ENCODE measurements around the gene TRAT1. TPM values are rescaled to one million over a fixed set of nuclear protein-coding genes. Genes with fewer than 3 reads are reported as not detected.

The TRAT1 gene
- total and polyA plus RNA-seq, 2 donors (not counting 1 experiment from before 2014, with no cell fraction given), result 0.34 TPM; not detected in 1

GRCh38 chr3:108882762-108883161 lies 60.2 kb downstream of the TRAT1 start:
- H3K4me1 Mint-ChIP-seq, result no peaks in the 10 kb centered on the region
- no peaks in the 10 kb centered on the region for H3K9me3 Mint-ChIP-seq (ENCODE audit: insufficient read depth)
- no peaks in the 10 kb centered on the region for H3K79me2 ChIP-seq (ENCODE audit: control insufficient read depth, insufficient read depth, low read length)
- H3K4me3 ChIP-seq (ENCODE audit: control extremely low read depth in 1 of 5, extremely low read depth in 1 of 5, insufficient read depth in 1 of 5, low read depth in 2 of 5, low read length in 4 of 5), result no peak overlapping the region
- no peaks in the 10 kb centered on the region for H3K9me3 ChIP-seq (ENCODE audit: control extremely low read depth in 1 of 3, control insufficient read depth in 2 of 3, insufficient read depth in 1 of 3, low read length in 2 of 3)
- no peak overlapping the region for H3K4me2 ChIP-seq (replicated peaks; ENCODE audit: low read depth, low read length, poor library complexity, severe bottlenecking)
- peaks cover 11% of the 10 kb centered on the region for H3K27me3 Mint-ChIP-seq
- intact Hi-C loops (cut with micrococcal nuclease), result no loop called here
- H3K36me3 ChIP-seq (replicated peaks in 1 of 2; ENCODE audit: control extremely low read depth in 1 of 2, control insufficient read depth in 1 of 2, extremely low read depth in 1 of 2, insufficient read depth in 2 of 2, low read length in 1 of 2), result no peaks in the 10 kb centered on the region
- POLR2A ChIA-PET, result no interaction called here
- H3K27ac Mint-ChIP-seq, result no peak overlapping the region
- H3K27ac ChIP-seq (ENCODE audit: low read length in 2 of 2), result no peak overlapping the region
- H3K4me1 ChIP-seq (ENCODE audit: control insufficient read depth in 2 of 2, insufficient read depth in 2 of 2, low read length in 2 of 2), result no peaks in the 10 kb centered on the region
- H3K9ac ChIP-seq (ENCODE audit: low read length), result no peak overlapping the region
- H2AFZ ChIP-seq (ENCODE audit: insufficient read depth, low read depth, low read length, poor library complexity, severe bottlenecking), result no peak overlapping the region
- DNase-seq (no peak), ATAC-seq (ENCODE audit: low read depth) (no peak)
- CTCF ChIA-PET, result no interaction called here
- H3K27me3 ChIP-seq (replicated peaks in 1 of 4; ENCODE audit: control extremely low read depth in 1 of 4, control insufficient read depth in 3 of 4, insufficient read depth in 4 of 4, low read length in 3 of 4), result peaks cover 0 to 3% (median 0%) of the 10 kb centered on the region in 4 experiments
- no peaks in the 10 kb centered on the region for H4K20me1 ChIP-seq (ENCODE audit: control insufficient read depth, insufficient read depth, low read length, poor library complexity, severe bottlenecking)
- no peak overlapping the region for H3K4me3 Mint-ChIP-seq
- TF ChIP-seq CTCF (IDR thresholded peaks at IDR 0.05) (no peak), EZH2 (IDR thresholded peaks at IDR 0.05; ENCODE audit: borderline replicate concordance, insufficient read depth, low read depth, low read length, poor library complexity, severe bottlenecking) (no peak)

GRCh38 chr3:108883373-108883772 lies 60.8 kb downstream of the TRAT1 start:
- Histone ChIP-seq H3K4me3 (ENCODE audit: control extremely low read depth in 1 of 5, extremely low read depth in 1 of 5, insufficient read depth in 1 of 5, low read depth in 2 of 5, low read length in 4 of 5) (no peak overlapping the region), H3K27me3 (replicated peaks in 1 of 4; ENCODE audit: control extremely low read depth in 1 of 4, control insufficient read depth in 3 of 4, insufficient read depth in 4 of 4, low read length in 3 of 4) (peaks cover 0 to 3% (median 0%) of the 10 kb centered on the region in 4 experiments), H4K20me1 (ENCODE audit: control insufficient read depth, insufficient read depth, low read length, poor library complexity, severe bottlenecking) (no peaks in the 10 kb centered on the region), H3K79me2 (ENCODE audit: control insufficient read depth, insufficient read depth, low read length) (no peaks in the 10 kb centered on the region), H3K27ac (ENCODE audit: low read length in 2 of 2) (no peak overlapping the region), H3K4me1 (ENCODE audit: control insufficient read depth in 2 of 2, insufficient read depth in 2 of 2, low read length in 2 of 2) (no peaks in the 10 kb centered on the region), H3K9ac (ENCODE audit: low read length) (no peak overlapping the region), H3K36me3 (replicated peaks in 1 of 2; ENCODE audit: control extremely low read depth in 1 of 2, control insufficient read depth in 1 of 2, extremely low read depth in 1 of 2, insufficient read depth in 2 of 2, low read length in 1 of 2) (no peaks in the 10 kb centered on the region), H3K4me2 (replicated peaks; ENCODE audit: low read depth, low read length, poor library complexity, severe bottlenecking) (no peak overlapping the region), H3K9me3 (ENCODE audit: control extremely low read depth in 1 of 3, control insufficient read depth in 2 of 3, insufficient read depth in 1 of 3, low read length in 2 of 3) (no peaks in the 10 kb centered on the region), H2AFZ (ENCODE audit: insufficient read depth, low read depth, low read length, poor library complexity, severe bottlenecking) (no peak overlapping the region)
- no peaks in the 10 kb centered on the region for H3K4me1 Mint-ChIP-seq
- no peak overlapping the region for H3K27ac Mint-ChIP-seq
- intact Hi-C loops (cut with micrococcal nuclease), result no loop called here
- H3K27me3 Mint-ChIP-seq, result peaks cover 10% of the 10 kb centered on the region
- DNase-seq (no peak), ATAC-seq (ENCODE audit: low read depth) (no peak)
- H3K4me3 Mint-ChIP-seq, result no peak overlapping the region
- POLR2A ChIA-PET, result no interaction called here
- no peaks in the 10 kb centered on the region for H3K9me3 Mint-ChIP-seq (ENCODE audit: insufficient read depth)
- no peak for TF ChIP-seq CTCF (IDR thresholded peaks at IDR 0.05)
- no peak for TF ChIP-seq EZH2 (IDR thresholded peaks at IDR 0.05; ENCODE audit: borderline replicate concordance, insufficient read depth, low read depth, low read length, poor library complexity, severe bottlenecking)
- CTCF ChIA-PET, result no interaction called here
- no CpG with 5 or more reads among the region's 1 CpG for WGBS (ENCODE audit: insufficient coverage)
